RWPE1 (cell line): Measurements from ENCODE around the gene WWTR1.
A peak's percentile ranks its signal among the peaks of the same experiment; 100 is the strongest.

ENCODE experiments used
- CTCF ChIA-PET: fragments of 350-600 bp; sonication (Branson Sonifier 250); formaldehyde crosslinking; extraction: SDS; loops from one replicate; lab custom pipeline; 2021; lab: Yijun Ruan, JAX
- POLR2A ChIA-PET: fragments of 400-600 bp; formaldehyde crosslinking; extraction: SDS; loops from one replicate; lab custom pipeline; 2020; ENCODE audit warnings: antibody characterized with exemption; ENCODE audit not compliant: low non-redundant PET; lab: Yijun Ruan, JAX
- DNase-seq: peaks from one replicate; pipeline ENCODE4 v3.0.0; 2012; ENCODE audit warnings: low spot score
- H3K27ac ChIP-seq: fragments of 450-650 bp; 2 replicates; pipeline ENCODE4 v1.5.1; 2017
- TF ChIP-seq, protein P1 (sequence below): fragments of 450-650 bp; conservative IDR thresholded peaks from 2 replicates; pipeline ENCODE4 v1.5.1; 2017; ENCODE audit warnings: low read depth, mild to moderate bottlenecking

WWTR1 gene

DNA sequence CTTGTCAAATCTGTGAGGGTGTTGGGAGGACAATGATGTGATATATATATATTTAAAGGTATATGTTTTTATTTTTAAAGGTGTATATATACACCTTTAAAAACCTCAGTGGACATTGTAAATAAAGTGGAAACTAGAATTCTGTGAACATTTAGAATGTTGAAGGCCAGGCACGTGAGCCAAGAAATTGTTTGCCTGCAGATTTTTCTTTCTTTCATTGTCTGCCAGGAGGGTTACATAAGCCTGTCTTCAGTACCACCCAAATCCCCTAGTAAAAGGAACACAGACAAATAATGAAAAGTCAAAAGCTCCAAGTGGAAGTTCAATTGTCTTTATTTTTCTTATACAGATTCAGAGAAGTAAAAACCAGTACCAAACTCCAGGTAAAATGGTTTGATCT, 140.9 kb downstream of the WWTR1 start:
- ChIA-PET POLR2A (no interaction called here), CTCF (interaction anchor here (0.8 kb wide), 1 partner anchor 19 kb away, joined by 3 read pairs; no protein-coding TSS in a partner anchor)
- TF ChIP-seq, protein P1, sequence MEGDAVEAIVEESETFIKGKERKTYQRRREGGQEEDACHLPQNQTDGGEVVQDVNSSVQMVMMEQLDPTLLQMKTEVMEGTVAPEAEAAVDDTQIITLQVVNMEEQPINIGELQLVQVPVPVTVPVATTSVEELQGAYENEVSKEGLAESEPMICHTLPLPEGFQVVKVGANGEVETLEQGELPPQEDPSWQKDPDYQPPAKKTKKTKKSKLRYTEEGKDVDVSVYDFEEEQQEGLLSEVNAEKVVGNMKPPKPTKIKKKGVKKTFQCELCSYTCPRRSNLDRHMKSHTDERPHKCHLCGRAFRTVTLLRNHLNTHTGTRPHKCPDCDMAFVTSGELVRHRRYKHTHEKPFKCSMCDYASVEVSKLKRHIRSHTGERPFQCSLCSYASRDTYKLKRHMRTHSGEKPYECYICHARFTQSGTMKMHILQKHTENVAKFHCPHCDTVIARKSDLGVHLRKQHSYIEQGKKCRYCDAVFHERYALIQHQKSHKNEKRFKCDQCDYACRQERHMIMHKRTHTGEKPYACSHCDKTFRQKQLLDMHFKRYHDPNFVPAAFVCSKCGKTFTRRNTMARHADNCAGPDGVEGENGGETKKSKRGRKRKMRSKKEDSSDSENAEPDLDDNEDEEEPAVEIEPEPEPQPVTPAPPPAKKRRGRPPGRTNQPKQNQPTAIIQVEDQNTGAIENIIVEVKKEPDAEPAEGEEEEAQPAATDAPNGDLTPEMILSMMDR: no peak
- H3K27ac ChIP-seq: no peak overlapping the region
- DNase-seq: no peak

DNA sequence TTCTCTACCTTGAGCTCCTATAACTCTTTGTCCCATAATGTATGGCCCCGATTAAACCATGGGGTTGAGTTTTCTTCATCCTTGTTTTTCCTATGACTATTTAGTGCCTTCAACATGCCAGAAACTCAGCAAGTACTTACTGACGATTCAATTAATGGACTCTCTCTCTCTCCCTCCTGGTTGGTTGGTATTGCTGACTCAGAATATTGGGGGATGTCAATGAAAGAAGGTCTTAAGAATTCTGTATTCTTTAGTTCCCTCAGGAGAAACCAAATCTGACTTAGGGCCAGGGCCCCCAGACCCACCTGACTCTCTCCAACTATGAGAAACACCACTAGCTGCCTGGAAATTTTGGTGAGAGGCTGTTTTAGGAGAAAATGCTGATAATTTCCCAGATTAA, 142.6 kb downstream of the WWTR1 start:
- H3K27ac ChIP-seq: no peak overlapping the region
- POLR2A ChIA-PET: no interaction called here
- TF ChIP-seq, protein P1: no peak
- DNase-seq: no peak
- CTCF ChIA-PET: interaction anchor here (0.5 to 1.1 kb wide), 2 partner anchors 57 to 221 kb away, joined by 3 to 5 read pairs; no protein-coding TSS in a partner anchor

DNA sequence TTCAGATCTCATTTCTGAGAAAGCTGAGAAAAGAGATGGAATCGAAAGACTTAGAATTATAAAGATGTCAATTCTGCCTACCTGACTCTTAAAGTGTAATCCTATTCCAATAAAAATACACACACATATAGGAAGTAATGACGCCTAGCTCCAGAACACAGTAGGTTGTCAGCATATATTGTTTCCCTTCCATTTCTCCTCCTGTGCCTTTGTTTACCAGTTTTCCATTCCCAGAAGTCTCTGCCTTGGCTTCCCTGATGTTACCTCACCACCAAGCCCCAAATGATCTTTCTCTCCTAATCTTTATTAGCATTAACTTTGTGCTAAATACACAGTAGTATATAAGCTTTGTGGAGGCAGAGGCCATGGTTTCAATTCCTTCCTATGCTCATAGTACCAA, 143.4 kb downstream of the WWTR1 start:
- CTCF ChIA-PET: interaction anchor here (0.6 to 1.7 kb wide), 3 partner anchors 58 to 257 kb away, joined by 3 to 7 read pairs (median 5); no protein-coding TSS in a partner anchor
- no peak overlapping the region for H3K27ac ChIP-seq
- POLR2A ChIA-PET: no interaction called here
- TF ChIP-seq, protein P1: no peak
- DNase-seq: no peak

DNA sequence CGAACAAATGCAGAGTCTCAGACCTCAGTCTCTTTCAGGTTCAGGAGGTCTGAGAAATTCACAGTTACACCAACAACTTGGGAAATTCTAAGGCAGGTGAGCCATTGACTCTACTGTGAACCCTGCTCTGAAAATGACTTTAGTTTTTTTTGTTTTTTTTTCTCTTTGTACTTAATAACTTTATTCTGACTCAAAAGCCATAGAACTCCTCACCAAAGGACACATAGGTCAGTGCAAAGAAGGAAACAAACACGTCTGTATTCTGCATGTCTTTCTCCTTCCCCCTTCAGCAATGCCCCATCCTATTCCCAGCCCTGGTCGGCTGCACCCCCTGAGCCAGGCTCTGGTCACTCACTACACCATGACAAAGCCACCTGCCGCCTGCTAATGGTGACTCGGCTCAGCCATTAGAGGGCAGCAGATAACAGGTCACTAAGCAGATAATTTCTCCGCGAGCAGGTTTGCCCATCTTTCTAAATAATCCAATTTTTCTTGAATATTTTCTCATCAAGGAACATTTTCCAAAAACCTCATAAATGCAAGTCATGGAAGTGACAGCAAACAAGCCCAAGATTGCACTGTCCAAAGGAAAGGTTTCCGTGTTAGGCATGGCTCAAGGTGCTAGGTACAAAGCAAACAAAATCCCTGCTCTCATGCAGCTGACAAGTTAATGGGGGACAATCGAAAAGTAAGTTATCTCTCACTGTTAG, 145.6 kb downstream of the WWTR1 start:
- DNase-seq: peak; percentile 70
- ChIA-PET POLR2A (no interaction called here), CTCF (interaction anchor here (0.5 to 1.7 kb wide), 8 partner anchors 9 to 259 kb away, joined by 3 to 8 read pairs (median 4); no protein-coding TSS in a partner anchor)

DNA sequence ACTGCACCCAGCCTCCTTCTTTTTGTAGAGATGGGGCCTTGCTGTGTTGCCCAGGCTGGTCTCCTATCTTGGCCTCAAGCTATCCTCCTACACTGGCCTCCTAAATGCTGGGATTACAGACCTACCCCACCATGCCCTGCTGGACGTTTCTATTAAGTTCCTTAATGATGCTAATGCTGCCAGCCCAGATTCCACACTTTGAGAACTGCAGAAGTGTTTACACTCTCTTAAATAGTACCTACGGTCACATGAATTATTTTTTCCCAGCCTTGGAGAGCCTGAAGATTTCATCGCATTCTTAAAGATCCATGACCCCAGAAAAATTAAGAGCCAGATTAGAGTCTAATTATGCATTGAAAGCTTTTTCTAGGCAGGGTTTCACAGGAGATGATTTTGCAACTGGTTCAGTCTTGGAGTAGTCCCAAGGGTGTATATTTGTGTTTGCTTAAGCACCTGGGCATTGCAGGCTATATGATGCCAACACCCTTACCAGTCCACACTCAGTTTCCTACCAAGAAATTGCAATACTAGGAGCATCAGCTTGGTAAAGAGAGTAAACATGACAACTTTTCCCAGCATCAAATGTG, 146.7 kb downstream of the WWTR1 start:
- CTCF ChIA-PET: interaction anchor here (0.6 to 1.7 kb wide), 6 partner anchors 8 to 260 kb away, joined by 3 to 8 read pairs (median 4); no protein-coding TSS in a partner anchor
- POLR2A ChIA-PET: no interaction called here
- TF ChIP-seq, protein P1: no peak
- H3K27ac ChIP-seq: no peak overlapping the region
- no peak for DNase-seq

More for the DNA sequence above, 145.6 kb downstream of the WWTR1 start:
- TF ChIP-seq, protein P1: peak; percentile 92
- H3K27ac ChIP-seq: no peak overlapping the region

DNA sequence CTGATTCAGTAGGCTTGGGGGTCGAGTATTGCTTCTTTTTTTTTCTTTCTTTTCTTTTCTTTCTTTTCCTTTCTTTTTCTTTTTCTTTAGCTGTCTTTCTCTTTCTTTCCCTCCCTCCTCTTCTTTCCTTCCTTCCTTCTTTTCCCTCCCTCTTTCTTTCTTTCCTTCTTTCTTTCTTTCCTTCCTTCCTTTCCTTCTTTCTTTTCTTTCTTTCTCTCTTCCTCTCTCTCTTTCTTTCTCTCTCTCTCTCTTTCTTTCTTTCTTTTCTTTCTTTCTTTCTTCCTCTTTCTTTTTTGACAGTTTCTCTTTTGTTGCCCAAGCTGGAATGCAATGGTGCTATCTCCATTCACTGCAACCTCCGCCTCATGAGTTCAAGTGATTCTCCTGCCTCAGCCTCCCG, 147.3 kb downstream of the WWTR1 start:
- no peak overlapping the region for H3K27ac ChIP-seq
- ChIA-PET CTCF (interaction anchor here (0.6 kb wide), 2 partner anchors 11 to 130 kb away, joined by 4 read pairs; no protein-coding TSS in a partner anchor), POLR2A (no interaction called here)
- DNase-seq: no peak
- TF ChIP-seq, protein P1: no peak
